ENCODE measurements around the gene ATCAY. TPM values are rescaled to one million over a fixed set of nuclear protein-coding genes. Genes with fewer than 3 reads are reported as not detected.

The ATCAY gene
- total RNA-seq, 1 experiment from 2014 or later = not detected

- no peak overlapping the region for H2AFZ ChIP-seq (ENCODE audit: low read length)
- POLR2A ChIA-PET (ENCODE audit: unreplicated experiment) = no interaction called here
- H3K4me3 ChIP-seq (ENCODE audit: low read length) = no peak overlapping the region
- no TSS peak for BruUV-seq (replicated peaks)
- H3K9ac ChIP-seq (ENCODE audit: low read length) = no peak overlapping the region
- H3K27ac ChIP-seq (ENCODE audit: low read length) = no peak overlapping the region
- ATAC-seq (no peak), DNase-seq (peak; percentile 12)
- H3K4me2 ChIP-seq (ENCODE audit: low read length) = no peak overlapping the region
- no peaks in the 10 kb centered on the region for H3K4me1 ChIP-seq (ENCODE audit: insufficient read depth, low read length)
- intact Hi-C loops (cut with micrococcal nuclease) = no loop called here
- H3K9me2 ChIP-seq (replicated peaks; ENCODE audit: low read length) = no peaks in the 10 kb centered on the region
- H3K36me3 ChIP-seq (ENCODE audit: low read depth, low read length) = no peaks in the 10 kb centered on the region
- H4K20me1 ChIP-seq (ENCODE audit: low read length) = no peaks in the 10 kb centered on the region
- H3K79me2 ChIP-seq (ENCODE audit: low read length) = no peaks in the 10 kb centered on the region
- H3K9me3 ChIP-seq (ENCODE audit: low read length) = 0 out of 2 replicates have a peak, but pooled peaks cover 5% of the 10 kb centered on the region
- no peaks in the 10 kb centered on the region for H3K27me3 ChIP-seq (ENCODE audit: low read length)
- no peaks in the 10 kb centered on the region for H3F3A ChIP-seq (ENCODE audit: low read length, unreplicated experiment)
- CTCF ChIA-PET = no interaction called here
- TF ChIP-seq EZH2 (IDR thresholded peaks at IDR 0.05; ENCODE audit: low read length, unreplicated experiment) (no peak), EZH2phosphoT487 (IDR thresholded peaks at IDR 0.05; ENCODE audit: borderline replicate concordance, low read length) (no peak), CTCF (conservative IDR thresholded peaks at IDR 0.05; ENCODE audit: low read depth, low read length) (no peak)
Measured at GRCh38 chr19:3851254-3852176, 29.0 kb upstream of the ATCAY start.

- no peaks in the 10 kb centered on the region for H4K20me1 ChIP-seq (ENCODE audit: low read length)
- TF ChIP-seq CTCF (conservative IDR thresholded peaks at IDR 0.05; ENCODE audit: low read depth, low read length) = no peak
- no peak for TF ChIP-seq EZH2phosphoT487 (IDR thresholded peaks at IDR 0.05; ENCODE audit: borderline replicate concordance, low read length)
- no peak for TF ChIP-seq EZH2 (IDR thresholded peaks at IDR 0.05; ENCODE audit: low read length, unreplicated experiment)
- H3K9me2 ChIP-seq (replicated peaks; ENCODE audit: low read length) = no peaks in the 10 kb centered on the region
- no peak overlapping the region; the same call in 1 of the 2 replicates for H3K27ac ChIP-seq (ENCODE audit: low read length)
- no peak for DNase-seq
- no peaks in the 10 kb centered on the region for H3K27me3 ChIP-seq (ENCODE audit: low read length)
- intact Hi-C loops (cut with micrococcal nuclease) = no loop called here
- H3K4me3 ChIP-seq (ENCODE audit: low read length) = no peak overlapping the region
- H2AFZ ChIP-seq (ENCODE audit: low read length) = no peak overlapping the region
- 0 out of 2 replicates have a peak, but pooled peaks cover 5% of the 10 kb centered on the region for H3K9me3 ChIP-seq (ENCODE audit: low read length)
- H3K4me1 ChIP-seq (ENCODE audit: insufficient read depth, low read length) = no peaks in the 10 kb centered on the region
- ChIA-PET CTCF (interaction anchor here (0.5 kb wide), 1 partner anchor 105 kb away, joined by 4 read pairs; no protein-coding TSS in a partner anchor), POLR2A (ENCODE audit: unreplicated experiment) (no interaction called here)
- H3K9ac ChIP-seq (ENCODE audit: low read length) = no peak overlapping the region
- no peaks in the 10 kb centered on the region for H3K79me2 ChIP-seq (ENCODE audit: low read length)
- H3F3A ChIP-seq (ENCODE audit: low read length, unreplicated experiment) = no peaks in the 10 kb centered on the region
- H3K36me3 ChIP-seq (ENCODE audit: low read depth, low read length) = no peaks in the 10 kb centered on the region
- no TSS peak for BruUV-seq (replicated peaks)
- H3K4me2 ChIP-seq (ENCODE audit: low read length) = no peak overlapping the region
- no peak for ATAC-seq
Measured at GRCh38 chr19:3852177-3852511, 28.3 kb upstream of the ATCAY start.
